Activated CD4-positive, CD25-positive, alpha-beta regulatory T cell treated with anti-CD3 and anti-CD28 coated beads, Interleukin-2, amount 50 U/mL, for 24 hours (primary cell): Measurements from ENCODE around the gene MACROD1.
A peak's percentile ranks its signal among the peaks of the same experiment; 100 is the strongest.
"Not testable (repeated sequence)": the region's sequence is repeated elsewhere in the genome, so short reads cannot be mapped to it uniquely, and the experiment has no call there.

ENCODE experiments used
- ATAC-seq, 2 donors: fragments of 150-1000 bp; cut with Tn5 transposase; one replicate each; pipeline ENCODE4 v1.10.0; 2021; ENCODE audit warnings: mild to moderate bottlenecking in 1 of 2, moderate library complexity in 1 of 2

Gene MACROD1

GRCh38 chr11:63991558-63991957, 174.4 kb downstream of the MACROD1 start:
- ATAC-seq, result no peak

- no peak for ATAC-seq
Observed at GRCh38 chr11:63986932-63987513, 178.9 kb downstream of the MACROD1 start.

GRCh38 chr11:63986156-63986931, 179.6 kb downstream of the MACROD1 start, which contains the start of gene OTUB1:
Gene OTUB1, plus strand, starts transcription at chr11:63986438. Its CDS starts 19 bp downstream, at chr11:63986457.
- peak; percentile 94 to 96 for ATAC-seq

- peak; percentile 80 to 83 for ATAC-seq
Observed at GRCh38 chr11:63985812-63986155, 180.1 kb downstream of the MACROD1 start.

GRCh38 chr11:63979426-63979825, 186.5 kb downstream of the MACROD1 start:
- no peak for ATAC-seq

GRCh38 chr11:63978551-63979239, 187.2 kb downstream of the MACROD1 start:
- no peak for ATAC-seq

GRCh38 chr11:63974259-63975143, 191.4 kb downstream of the MACROD1 start, which contains the start of gene COX8A:
Gene COX8A, plus strand, starts transcription at chr11:63974620. Its CDS starts 61 bp downstream, at chr11:63974681.
- ATAC-seq, result peak; percentile 99

GRCh38 chr11:63973912-63974258, 192.0 kb downstream of the MACROD1 start:
- ATAC-seq, result not testable (repeated sequence)

- ATAC-seq, result no peak
Observed at GRCh38 chr11:63970902-63971301, 195.0 kb downstream of the MACROD1 start.

- ATAC-seq, result no peak
Observed at GRCh38 chr11:63969461-63969860, 196.5 kb downstream of the MACROD1 start.

- no peak for ATAC-seq
Observed at GRCh38 chr11:63966444-63966843, 199.5 kb downstream of the MACROD1 start.

GRCh38 chr11:63963895-63964294, 202.0 kb downstream of the MACROD1 start:
- not testable (repeated sequence) for ATAC-seq

- ATAC-seq, result peak in 1 of 2 donors; percentile 43
Observed at GRCh38 chr11:63961608-63962412, 204.1 kb downstream of the MACROD1 start.

GRCh38 chr11:63958008-63958407, 207.9 kb downstream of the MACROD1 start:
- no peak for ATAC-seq

- no peak for ATAC-seq
Observed at GRCh38 chr11:63952570-63952969, 213.3 kb downstream of the MACROD1 start.

- peak; percentile 25 to 59 for ATAC-seq
Observed at GRCh38 chr11:63951779-63952536, 214.0 kb downstream of the MACROD1 start.
